HG03571 (cell line): ENCODE data around the gene CTDSPL.

ENCODE experiments used
- ATAC-seq: cut with Tn5 transposase; IDR thresholded peaks from one replicate; pipeline ENCODE4 v1.9.1; 2021; ENCODE audit not compliant: unreplicated experiment

CTDSPL gene

DNA sequence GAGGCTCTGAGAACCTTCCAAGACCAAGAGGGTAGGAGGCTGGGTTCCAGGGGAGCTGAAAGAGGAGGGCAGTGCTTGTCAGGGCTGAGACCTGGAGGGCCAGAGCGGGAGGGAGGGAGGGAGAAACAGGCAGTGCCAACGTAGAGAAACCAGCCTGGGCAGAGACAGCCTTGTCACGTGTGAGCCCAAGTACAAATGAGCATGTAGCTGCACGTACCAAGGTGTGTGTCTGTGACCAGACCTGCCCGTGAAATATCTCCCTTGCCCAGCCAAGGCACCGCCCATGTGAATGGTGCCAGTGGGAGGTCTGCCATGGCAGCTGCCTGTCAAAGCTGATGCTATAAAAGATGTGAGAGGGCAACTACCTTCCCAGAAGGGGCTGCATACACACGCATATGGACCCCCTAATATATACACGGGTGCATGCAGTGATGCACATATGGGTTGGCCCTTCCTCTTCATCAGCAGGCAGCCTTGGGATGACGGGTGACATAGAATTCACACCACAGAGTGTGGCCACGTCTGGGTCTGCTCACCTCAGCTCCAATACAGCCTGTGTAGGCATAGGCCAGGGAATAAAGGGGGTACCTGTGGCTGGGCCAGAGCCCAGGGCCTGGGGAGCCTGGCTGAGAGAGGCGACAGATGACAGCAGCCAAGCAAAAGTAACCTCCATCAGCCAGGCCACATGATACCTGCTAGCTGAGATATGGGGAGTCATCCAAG, 7.8 kb upstream of the CTDSPL start:
- ATAC-seq = no peak

- ATAC-seq = peak; percentile 56
Measured at GRCh38 chr3:37855363-37855970, 6.2 kb upstream of the CTDSPL start.

- no peak for ATAC-seq
Measured at GRCh38 chr3:37856381-37856780, 5.3 kb upstream of the CTDSPL start.

- ATAC-seq = no peak
Measured at GRCh38 chr3:37858742-37859141, 2.9 kb upstream of the CTDSPL start.

DNA sequence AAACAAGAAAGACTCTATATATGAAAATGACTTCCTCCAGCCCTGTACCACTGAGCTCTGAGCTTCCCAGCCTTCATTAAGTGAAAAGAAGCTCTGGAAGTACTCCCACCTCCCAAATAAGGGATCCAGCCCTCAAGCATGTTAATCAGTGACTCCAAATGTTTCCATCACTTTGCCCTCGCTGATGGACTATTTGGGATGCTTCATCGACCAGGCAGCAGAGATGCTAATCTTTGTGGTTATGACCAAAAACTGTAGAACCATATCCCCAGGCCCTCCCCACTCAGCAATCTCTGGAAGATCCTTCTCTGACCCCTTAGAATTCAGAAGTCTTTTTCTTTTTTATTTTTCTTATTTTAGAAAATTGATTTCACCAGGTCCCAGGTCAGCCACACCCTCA, 2.3 kb upstream of the CTDSPL start:
- ATAC-seq = no peak

DNA sequence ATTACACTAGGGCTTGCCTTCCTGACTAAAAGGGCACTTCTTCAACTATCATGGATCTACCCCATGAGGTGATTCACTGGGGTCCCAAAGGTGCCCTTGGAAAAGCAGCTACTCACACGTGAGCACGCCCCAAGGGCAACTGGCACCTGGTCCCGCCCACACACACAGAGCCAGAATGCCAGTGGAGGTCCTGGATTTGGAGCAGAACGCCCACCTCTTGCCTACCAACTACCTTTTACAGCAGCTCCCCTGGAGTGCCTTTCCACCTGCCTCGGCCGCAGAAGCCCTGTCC, 1.8 kb upstream of the CTDSPL start:
- ATAC-seq = no peak

GRCh38 chr3:37862219-37862902, 681 bp downstream of the CTDSPL start:
- no peak for ATAC-seq

DNA sequence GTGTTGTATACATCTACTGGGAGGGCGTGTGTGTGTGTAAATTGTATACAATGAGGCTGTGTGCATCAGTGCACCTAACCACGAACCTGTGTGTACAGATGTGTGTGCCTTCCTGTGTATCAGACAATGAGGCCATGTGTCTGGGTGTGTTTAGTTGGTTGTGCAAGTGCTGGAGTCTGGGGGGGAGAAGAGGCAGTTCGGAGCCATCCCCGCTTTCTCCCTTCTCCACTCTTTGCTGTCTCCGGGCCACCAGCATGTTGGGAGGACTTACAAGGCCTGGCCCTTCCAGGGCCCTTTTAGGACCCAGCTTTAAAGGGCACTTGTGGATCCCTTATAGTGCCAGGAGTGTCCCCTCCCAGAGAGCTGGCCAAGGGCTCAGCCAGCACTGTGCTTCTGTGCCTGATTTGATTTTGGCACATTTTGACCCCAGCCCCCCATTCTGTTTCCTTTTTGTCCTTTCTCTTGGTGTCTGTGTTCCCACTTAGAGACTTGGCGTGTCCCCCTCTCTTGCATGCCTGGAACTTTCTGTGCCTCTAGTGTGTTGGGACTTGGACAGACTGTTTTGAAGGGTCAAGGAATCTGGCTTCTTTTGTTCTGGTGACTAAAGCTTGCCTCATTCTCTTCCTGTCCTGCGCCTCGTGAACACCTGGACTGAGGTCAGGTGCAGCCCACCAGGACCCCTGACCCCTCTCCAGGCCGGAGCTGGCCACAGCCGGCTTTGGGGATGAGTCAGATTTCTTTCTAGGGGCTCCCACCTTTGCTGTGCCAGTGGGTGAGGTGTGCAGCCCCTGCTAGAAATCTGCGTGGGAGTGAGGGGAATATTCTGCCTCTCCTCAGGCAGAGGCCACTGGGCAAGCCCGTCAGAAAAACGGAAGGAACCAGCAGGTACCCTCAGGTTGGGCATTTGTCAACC, 1.5 kb downstream of the CTDSPL start:
- ATAC-seq = no peak

GRCh38 chr3:37863949-37864822, 2.5 kb downstream of the CTDSPL start:
- no peak for ATAC-seq

DNA sequence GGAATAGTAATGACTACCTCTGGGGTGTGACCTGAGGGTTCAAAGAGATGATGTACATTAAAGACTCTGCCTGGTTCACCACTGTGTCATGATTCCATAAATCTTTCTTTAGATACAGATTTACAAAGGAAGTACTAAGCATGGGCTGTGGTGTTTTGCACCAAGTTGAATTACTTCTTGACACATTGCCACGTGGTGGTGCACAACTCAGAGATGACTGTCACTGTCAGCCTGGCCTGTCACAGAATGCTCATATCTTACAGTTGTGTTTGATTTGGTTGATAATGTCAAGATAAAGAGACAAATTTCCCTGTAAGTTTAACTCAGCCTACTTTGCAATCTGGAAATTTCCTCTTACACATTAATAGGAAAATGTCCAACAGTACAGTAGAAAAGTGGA, 3.2 kb downstream of the CTDSPL start:
- ATAC-seq = no peak

- ATAC-seq = no peak
Measured at GRCh38 chr3:37867144-37867543, 5.5 kb downstream of the CTDSPL start.

- ATAC-seq = no peak
Measured at GRCh38 chr3:37871858-37872257, 10.2 kb downstream of the CTDSPL start.

DNA sequence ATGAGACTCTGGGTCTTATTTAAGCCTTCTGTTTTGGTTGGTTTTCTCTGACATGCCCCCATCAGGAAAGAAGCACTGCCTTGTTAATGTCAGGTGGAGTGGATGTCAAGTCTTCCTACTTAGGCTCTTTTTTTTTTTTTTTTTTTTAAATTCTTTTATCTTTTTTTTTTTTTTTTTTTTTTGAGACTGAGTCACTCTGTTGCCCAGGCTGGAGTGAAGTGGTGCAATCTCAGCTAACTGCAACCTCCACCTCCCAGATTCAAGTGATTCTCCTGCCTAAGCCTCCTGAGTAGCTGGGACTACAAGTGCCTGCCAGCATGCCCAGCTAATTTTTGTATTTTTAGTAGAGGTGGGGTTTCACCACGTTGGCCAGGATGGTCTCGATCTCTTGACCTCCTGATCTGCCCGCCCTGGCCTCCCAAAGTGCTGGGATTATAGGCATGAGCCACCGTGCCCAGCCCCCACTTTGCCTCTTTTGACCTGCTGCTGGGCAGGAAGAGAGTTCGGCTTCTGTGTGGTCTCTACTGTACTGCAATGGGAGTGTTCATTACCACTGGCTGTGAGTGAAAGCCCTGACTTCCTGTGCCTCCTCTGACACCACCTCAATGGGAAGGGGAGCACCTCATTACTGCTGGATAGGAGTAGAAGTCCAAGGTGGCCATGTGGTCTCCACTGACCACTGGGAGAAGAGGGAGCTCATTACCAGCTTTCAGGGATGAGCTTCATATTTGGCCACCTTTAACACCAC, 10.9 kb downstream of the CTDSPL start:
- no peak for ATAC-seq

DNA sequence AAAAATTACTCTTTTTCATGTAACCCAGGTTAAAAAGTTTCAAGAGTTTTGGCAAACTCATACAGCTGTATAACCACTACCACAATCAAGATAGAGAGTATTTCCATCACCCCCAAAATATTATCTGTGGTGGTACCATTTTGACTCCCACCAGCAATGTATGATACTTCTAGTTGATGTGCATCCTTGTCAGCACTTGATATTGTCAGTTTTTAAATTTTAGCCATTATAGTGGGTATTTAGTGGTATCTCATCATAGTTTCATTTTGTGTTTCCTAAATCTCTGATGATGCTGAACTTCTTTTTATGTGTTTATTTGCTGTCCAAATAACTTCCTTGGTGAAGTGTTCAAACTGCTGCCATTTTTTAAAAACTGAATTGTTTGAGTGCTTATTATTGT, 14.6 kb downstream of the CTDSPL start:
- ATAC-seq = no peak

DNA sequence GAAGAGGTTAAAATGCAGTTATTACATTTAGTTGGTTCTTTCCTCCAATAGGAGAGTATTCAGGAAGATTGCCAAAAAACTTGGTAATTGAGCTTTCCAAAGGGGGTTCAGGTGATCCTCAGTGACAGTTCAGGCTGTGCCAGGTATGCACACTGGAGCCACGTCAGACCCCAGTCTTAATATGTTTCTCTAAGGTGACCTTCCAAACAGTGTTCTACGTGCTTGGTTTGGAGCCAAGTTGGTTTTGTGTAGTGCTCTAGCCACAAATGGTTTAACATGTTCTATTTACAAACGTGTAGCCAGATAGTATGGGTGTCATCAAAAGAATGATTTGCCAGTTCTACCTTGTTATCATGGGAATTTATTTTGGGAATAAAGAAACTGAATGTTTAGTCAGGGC, 21.0 kb downstream of the CTDSPL start:
- no peak for ATAC-seq

DNA sequence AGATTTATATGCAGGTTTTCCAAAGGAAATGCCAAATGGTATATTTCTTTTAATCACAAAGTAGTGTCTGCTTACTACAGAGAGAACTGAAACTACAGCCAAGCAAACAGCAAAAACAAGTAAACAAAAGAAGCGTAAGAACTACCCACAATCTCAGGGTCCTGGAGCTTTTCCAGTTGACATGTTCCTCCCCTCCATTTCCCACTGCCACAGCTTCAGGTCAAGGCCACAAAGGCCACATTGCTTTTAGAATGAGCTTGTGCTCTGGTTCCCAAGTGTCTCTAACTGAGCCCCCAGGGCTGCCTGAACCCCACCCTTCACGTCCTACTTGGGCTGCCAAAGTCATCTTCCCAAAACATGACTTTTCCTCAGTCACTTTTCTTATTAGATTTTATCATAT, 24.1 kb downstream of the CTDSPL start:
- ATAC-seq = no peak

GRCh38 chr3:37886395-37886794, 24.7 kb downstream of the CTDSPL start:
- ATAC-seq = no peak

DNA sequence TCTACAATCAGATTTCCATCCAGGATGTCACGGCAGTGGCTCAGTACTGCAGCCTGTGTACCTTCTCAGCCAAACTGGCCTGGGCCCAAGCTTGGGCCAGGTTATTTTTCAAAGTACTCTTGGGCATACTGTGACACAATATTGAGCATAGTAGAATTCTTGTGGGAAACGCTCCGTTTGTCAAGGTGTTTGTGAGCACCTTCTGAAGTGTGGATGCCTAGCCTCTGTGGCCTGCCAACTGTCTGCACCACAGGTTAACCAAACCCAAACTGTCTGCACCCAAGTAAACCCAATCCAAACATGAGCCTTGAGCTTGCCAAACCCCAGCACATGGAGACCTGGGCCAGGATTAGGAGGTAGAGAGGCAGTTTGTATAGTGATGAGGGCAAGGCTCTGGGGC, 25.4 kb downstream of the CTDSPL start:
- ATAC-seq = no peak

DNA sequence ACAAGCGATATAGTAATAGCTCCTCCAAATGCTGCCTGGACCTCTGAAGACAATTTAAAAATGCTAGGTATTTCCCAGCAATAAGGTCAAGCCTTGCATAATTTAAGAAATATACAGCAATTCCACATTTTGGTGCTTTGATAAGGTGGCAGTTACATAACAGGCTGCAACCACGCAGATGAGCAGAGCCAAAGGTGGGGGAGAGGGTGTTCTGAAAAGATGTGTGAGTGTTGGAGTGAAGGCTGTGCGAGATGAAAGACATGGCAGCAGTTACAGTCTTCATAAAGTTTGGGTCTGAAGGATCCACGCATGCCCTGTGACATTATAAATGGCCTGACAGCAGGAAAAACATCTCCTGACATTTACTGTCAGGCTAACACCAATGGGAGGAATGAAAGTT, 26.1 kb downstream of the CTDSPL start:
- ATAC-seq = no peak

- ATAC-seq = no peak
Measured at GRCh38 chr3:37888421-37888820, 26.7 kb downstream of the CTDSPL start.
